ENCODE data around the gene RAB31. TPM values are rescaled to one million over a fixed set of nuclear protein-coding genes. Genes with fewer than 3 reads are reported as not detected.
A peak's percentile ranks its signal among the peaks of the same experiment; 100 is the strongest.

Gene RAB31
- total and polyA plus RNA-seq, 4 donors = 21.5 to 114 (median 49.5) TPM

- 93 to 99% methylated on average over 7 of the region's 7 CpGs for WGBS, 2 donors
- no peaks in the 10 kb centered on the region for H3K36me3 ChIP-seq (ENCODE audit: control insufficient read depth in 4 of 4, insufficient read depth in 4 of 4, low read length in 4 of 4)
- peaks cover 0 to 4% (median 2%) of the 10 kb centered on the region in 4 donors for H3K9me3 ChIP-seq (ENCODE audit: control insufficient read depth in 4 of 4, insufficient read depth in 3 of 4, low read length in 3 of 4)
- no peak overlapping the region for H3K27ac ChIP-seq (ENCODE audit: low read depth in 1 of 2, low read length in 1 of 2)
- peaks cover 0 to 7% (median 0%) of the 10 kb centered on the region in 5 donors for H3K4me1 ChIP-seq (ENCODE audit: control insufficient read depth in 5 of 5, insufficient read depth in 5 of 5, low read length in 5 of 5)
- H3K27me3 ChIP-seq (ENCODE audit: control insufficient read depth in 3 of 3, insufficient read depth in 3 of 3, low read length in 2 of 3) = no peaks in the 10 kb centered on the region
- no peak overlapping the region for H3K4me3 ChIP-seq
- H3K9ac ChIP-seq (ENCODE audit: insufficient read depth in 1 of 2, low read length in 2 of 2) = no peak overlapping the region
- no peak for TF ChIP-seq CTCF (IDR thresholded peaks at IDR 0.05; ENCODE audit: control extremely low read depth, extremely low read depth)
- DNase-seq (no peak), ATAC-seq (ENCODE audit: insufficient read depth, low FRiP score) (no peak)
These were observed 157.8 kb downstream of the RAB31 start for GRCh38 chr18:9865764-9866490.

GRCh38 chr18:9866627-9867026 is 158.5 kb downstream of the RAB31 start:
- ATAC-seq (ENCODE audit: insufficient read depth, low FRiP score) (no peak), DNase-seq (no peak)
- Histone ChIP-seq H3K4me3 (no peak overlapping the region), H3K27ac (ENCODE audit: low read depth in 1 of 2, low read length in 1 of 2) (peak overlapping the region in 1 of 2 donors; percentile 52), H3K36me3 (ENCODE audit: control insufficient read depth in 4 of 4, insufficient read depth in 4 of 4, low read length in 4 of 4) (no peaks in the 10 kb centered on the region), H3K27me3 (ENCODE audit: control insufficient read depth in 3 of 3, insufficient read depth in 3 of 3, low read length in 2 of 3) (no peaks in the 10 kb centered on the region), H3K4me1 (ENCODE audit: control insufficient read depth in 5 of 5, insufficient read depth in 5 of 5, low read length in 5 of 5) (peaks cover 0 to 7% (median 0%) of the 10 kb centered on the region in 5 donors), H3K9ac (ENCODE audit: insufficient read depth in 1 of 2, low read length in 2 of 2) (no peak overlapping the region), H3K9me3 (ENCODE audit: control insufficient read depth in 4 of 4, insufficient read depth in 3 of 4, low read length in 3 of 4) (peaks cover 0 to 4% (median 2%) of the 10 kb centered on the region in 4 donors)
- no peak for TF ChIP-seq CTCF (IDR thresholded peaks at IDR 0.05; ENCODE audit: control extremely low read depth, extremely low read depth)
- WGBS, 2 donors = 84 to 92% methylated on average over 3 of the region's 3 CpGs

GRCh38 chr18:9867071-9867594 is 159.0 kb downstream of the RAB31 start:
- Histone ChIP-seq H3K4me3 (no peak overlapping the region), H3K36me3 (ENCODE audit: control insufficient read depth in 4 of 4, insufficient read depth in 4 of 4, low read length in 4 of 4) (no peaks in the 10 kb centered on the region), H3K9ac (ENCODE audit: insufficient read depth in 1 of 2, low read length in 2 of 2) (no peak overlapping the region), H3K9me3 (ENCODE audit: control insufficient read depth in 4 of 4, insufficient read depth in 3 of 4, low read length in 3 of 4) (peaks cover 0 to 4% (median 2%) of the 10 kb centered on the region in 4 donors), H3K27me3 (ENCODE audit: control insufficient read depth in 3 of 3, insufficient read depth in 3 of 3, low read length in 2 of 3) (no peaks in the 10 kb centered on the region), H3K4me1 (ENCODE audit: control insufficient read depth in 5 of 5, insufficient read depth in 5 of 5, low read length in 5 of 5) (peaks cover 0 to 7% (median 0%) of the 10 kb centered on the region in 5 donors), H3K27ac (ENCODE audit: low read depth in 1 of 2, low read length in 1 of 2) (no peak overlapping the region)
- DNase-seq (no peak), ATAC-seq (ENCODE audit: insufficient read depth, low FRiP score) (no peak)
- no peak for TF ChIP-seq CTCF (IDR thresholded peaks at IDR 0.05; ENCODE audit: control extremely low read depth, extremely low read depth)
- WGBS, 2 donors = 79 to 91% methylated on average over 4 of the region's 4 CpGs
